Left lung (tissue), 10 donors: Measurements from ENCODE around the gene PGAM2. TPM values are rescaled to one million over a fixed set of nuclear protein-coding genes. Genes with fewer than 3 reads are reported as not detected.

ENCODE experiments used
- ATAC-seq: fragments of 200-7000 bp; cut with Tn5 transposase; one replicate; pipeline ENCODE4 v1.9.1; 2020; ENCODE audit warnings: moderate library complexity
- DNase-seq, 4 donors: peaks; one replicate each; pipeline ENCODE4 v3.0.0-alpha.2; 2013 to 2020
- H3K27ac ChIP-seq, 2 donors: fragments of 200-600 bp; sonication (generic) in 1 of 2; one replicate each; pipeline versions ENCODE4 v1.5.0 to v1.8.0; 2020 to 2021
- H3K27me3 ChIP-seq, 2 donors: fragments of 200-600 bp; sonication (generic) in 1 of 2; one replicate each; pipeline versions ENCODE4 v1.5.0 to v1.8.0; 2020 to 2021
- H3K36me3 ChIP-seq, 2 donors: fragments of 200-600 bp; sonication (generic) in 1 of 2; one replicate each; pipeline versions ENCODE4 v1.5.0 to v1.8.0; 2020 to 2021
- H3K4me1 ChIP-seq, 2 donors: fragments of 200-600 bp; one replicate each; pipeline ENCODE4 v1.8.0; 2021
- H3K4me3 ChIP-seq, 2 donors: fragments of 200-600 bp; sonication (generic) in 1 of 2; one replicate each; pipeline versions ENCODE4 v1.5.0 to v1.8.0; 2020 to 2021; ENCODE audit warnings: mild to moderate bottlenecking in 1 of 2
- H3K9me3 ChIP-seq, 2 donors: fragments of 200-600 bp; sonication (generic) in 1 of 2; one replicate each; pipeline versions ENCODE4 v1.5.0 to v1.8.0; 2020 to 2021
- CTCF ChIP-seq, 2 donors: fragments of 200-600 bp; sonication (generic) in 1 of 2; IDR thresholded peaks; one replicate each; pipeline versions ENCODE4 v1.5.0 to v1.8.0; 2021; ENCODE audit warnings: antibody characterized with exemption in 2 of 2
- intact Hi-C, 2 donors: fragments of 100-400 bp; cut with DNase I; formaldehyde crosslinking; loops; one replicate each; pipeline versions ENCODE4 v1.11.2 to v1.14.2; 2022
- polyA plus RNA-seq, 6 donors: library from polyadenylated mRNA; unstranded; fragments of 120-200 nt; gene quantifications; one replicate each; pipeline ENCODE4 v1.2.1, GENCODE V29; 2013; ENCODE audit not compliant: insufficient read length in 6 of 6
- total RNA-seq, 2 donors: library from RNA; stranded (reverse); fragmentation: NEBNext Ultra II Directional; extraction: Animal tissue kit (Norgen Biotek cat#: 25700); gene quantifications; one replicate each; pipeline ENCODE4 v1.2.1, GENCODE V29; 2021
- donor health status: DM: no; HTN: yes; CAD: no.
- donor health status: DM: no; HTN: no; CAD: no.

The PGAM2 gene
- total and polyA plus RNA-seq, 8 donors, result 0.24 to 0.79 (median 0.52) TPM; not detected in 2

DNA sequence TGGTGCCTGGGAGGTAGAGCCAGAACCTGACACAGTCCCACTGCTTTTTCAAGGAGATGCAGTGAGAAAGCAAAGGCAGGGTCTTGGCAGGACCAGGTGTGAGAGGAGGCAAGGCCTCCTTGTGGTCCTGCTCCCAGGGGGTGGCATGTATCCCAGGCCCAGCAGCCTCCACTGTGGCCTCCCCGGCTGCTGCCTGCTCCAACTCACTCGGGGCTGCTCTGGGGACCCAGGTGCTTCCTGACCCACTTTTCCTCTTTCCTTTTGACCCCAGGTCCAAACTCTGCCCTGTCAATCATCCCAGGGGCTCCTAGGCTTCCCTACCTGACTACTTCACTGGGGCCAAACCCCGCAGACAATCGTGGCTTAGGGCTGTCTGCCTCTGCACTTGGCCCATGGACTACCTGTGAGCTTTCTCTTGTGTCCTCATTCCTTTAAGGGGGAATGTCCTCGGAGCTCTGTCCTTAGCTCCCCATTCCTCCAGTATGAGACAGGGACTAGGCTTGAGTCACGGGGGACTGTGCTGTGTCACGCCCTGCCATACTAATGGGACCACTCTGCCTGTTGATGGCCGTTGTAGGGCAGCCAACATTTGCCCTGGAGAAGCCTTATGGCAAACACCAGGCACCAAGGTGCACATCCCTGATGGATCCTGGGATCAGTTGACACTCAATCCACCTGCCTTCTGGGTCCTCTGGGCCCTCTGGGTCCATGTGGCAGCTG lies 37.6 kb upstream of the PGAM2 start:
- DNase-seq, result peak in 1 of 4 donors; percentile 2
- Histone ChIP-seq H3K4me3 (no peak overlapping the region), H3K9me3 (no peaks in the 10 kb centered on the region), H3K27me3 (peaks cover 0 to 40% of the 10 kb centered on the region in 2 donors), H3K4me1 (peaks cover 0 to 7% of the 10 kb centered on the region in 2 donors), H3K36me3 (peaks cover 0 to 4% of the 10 kb centered on the region in 2 donors), H3K27ac (peak overlapping the region; percentile 39 to 40)
- ATAC-seq, result no peak
- intact Hi-C loops, result no loop called here
- TF ChIP-seq CTCF (IDR thresholded peaks at IDR 0.05), result no peak

DNA sequence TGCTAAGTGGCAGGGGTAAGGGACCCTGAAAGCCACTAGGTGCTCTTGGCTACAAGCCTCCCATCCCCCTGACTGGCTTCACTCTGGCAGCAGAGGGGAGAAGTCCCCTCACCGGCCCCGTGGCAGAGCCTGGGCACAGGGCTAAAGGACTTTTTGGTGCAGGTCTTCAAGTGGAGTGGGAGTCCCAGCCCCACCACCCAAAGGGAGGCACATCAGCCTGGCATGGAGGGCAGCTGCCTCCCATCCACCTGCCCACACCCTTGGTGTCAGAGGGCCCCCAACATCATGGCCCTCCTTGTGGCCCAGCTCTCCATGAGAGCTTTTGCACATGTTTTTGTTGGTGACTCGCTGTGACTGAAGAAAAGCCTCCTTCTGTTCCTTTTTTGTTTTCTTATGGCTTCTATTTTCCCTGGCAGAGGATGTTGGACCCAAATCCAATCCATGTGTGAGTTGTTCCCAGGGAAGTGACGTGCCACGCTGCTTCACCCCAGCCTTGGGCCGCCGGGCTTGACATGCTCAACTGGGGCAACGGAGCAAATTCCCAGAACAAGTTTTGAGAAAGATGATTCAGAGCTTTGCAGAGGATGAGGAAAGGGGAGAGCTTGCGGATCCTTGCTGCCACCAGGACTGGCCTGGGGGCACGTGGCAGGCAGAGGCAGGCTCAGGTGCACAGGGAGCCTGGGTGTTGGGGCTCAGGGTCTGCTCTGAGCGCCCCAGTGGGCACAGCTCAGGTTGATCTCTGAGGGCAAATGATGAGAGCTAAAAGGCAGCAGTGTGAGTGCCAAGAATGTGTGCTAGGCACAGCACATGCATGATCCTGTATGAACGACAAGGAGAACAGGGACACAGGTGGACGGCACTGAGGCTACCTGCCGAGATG lies 36.8 kb upstream of the PGAM2 start:
- TF ChIP-seq CTCF (IDR thresholded peaks at IDR 0.05), result no peak
- no peaks in the 10 kb centered on the region for H3K9me3 ChIP-seq
- H3K27ac ChIP-seq, result peak overlapping the region; percentile 33 to 40
- intact Hi-C loops, result no loop called here
- DNase-seq (peak in 1 of 4 donors; percentile 58), ATAC-seq (no peak)
- no peaks in the 10 kb centered on the region for H3K36me3 ChIP-seq
- H3K27me3 ChIP-seq, result peaks cover 0 to 40% of the 10 kb centered on the region in 2 donors
- H3K4me1 ChIP-seq, result peaks cover 0 to 7% of the 10 kb centered on the region in 2 donors
- no peak overlapping the region for H3K4me3 ChIP-seq

DNA sequence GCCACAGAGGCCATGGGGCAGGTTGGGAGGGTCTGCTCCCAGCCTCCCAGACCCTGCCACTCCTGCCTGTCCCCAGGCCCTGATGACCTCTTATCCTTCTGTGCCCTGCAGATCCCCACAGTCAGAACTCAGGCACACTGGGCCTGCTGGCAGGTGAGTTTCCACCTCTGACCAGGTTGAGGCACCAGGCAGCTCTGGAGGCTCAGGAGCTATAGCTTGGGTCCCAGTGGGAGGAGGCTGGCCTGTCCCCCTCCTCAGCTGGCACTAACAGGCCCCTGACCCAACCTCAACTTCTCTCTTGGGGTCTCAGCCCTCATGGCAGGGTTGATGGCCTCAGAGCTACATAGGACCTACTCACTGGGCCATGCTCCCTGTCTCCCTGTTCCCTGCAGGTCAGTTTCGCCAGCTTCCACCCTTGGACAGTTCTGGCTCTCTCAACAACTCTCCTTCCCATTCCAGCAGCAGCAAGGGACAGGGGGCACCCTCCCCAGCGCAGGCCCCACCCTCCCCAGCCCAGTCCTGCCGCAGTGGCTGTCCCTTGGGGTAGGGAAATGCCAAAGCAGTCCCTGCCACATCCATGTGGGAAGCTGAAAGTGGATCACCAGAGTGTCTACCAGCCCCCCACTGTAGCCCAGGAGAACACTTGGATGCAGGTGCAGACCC lies 36.1 kb upstream of the PGAM2 start:
- no peaks in the 10 kb centered on the region for H3K36me3 ChIP-seq
- no peaks in the 10 kb centered on the region for H3K9me3 ChIP-seq
- peak overlapping the region; percentile 40 to 84 for H3K27ac ChIP-seq
- ATAC-seq (no peak), DNase-seq (peak in 1 of 4 donors; percentile 57)
- no peak for TF ChIP-seq CTCF (IDR thresholded peaks at IDR 0.05)
- H3K4me1 ChIP-seq, result peaks cover 0 to 7% of the 10 kb centered on the region in 2 donors
- peaks cover 0 to 40% of the 10 kb centered on the region in 2 donors for H3K27me3 ChIP-seq
- intact Hi-C loops, result no loop called here
- H3K4me3 ChIP-seq, result no peak overlapping the region

- intact Hi-C loops, result no loop called here
- ATAC-seq (peak; percentile 43), DNase-seq (peak in 1 of 4 donors; percentile 47)
- Histone ChIP-seq H3K9me3 (no peaks in the 10 kb centered on the region), H3K4me1 (peaks cover 0 to 7% of the 10 kb centered on the region in 2 donors), H3K4me3 (no peak overlapping the region), H3K36me3 (no peaks in the 10 kb centered on the region), H3K27me3 (peaks cover 0 to 33% of the 10 kb centered on the region in 2 donors), H3K27ac (peak overlapping the region; percentile 40 to 84)
- no peak for TF ChIP-seq CTCF (IDR thresholded peaks at IDR 0.05)
Measured at GRCh38 chr7:44100458-44101302, 35.3 kb upstream of the PGAM2 start.
